GM21526 (cell line): ENCODE results near the gene DIP2A.

Experiments used
- ATAC-seq: cut with Tn5 transposase; IDR thresholded peaks from one replicate; pipeline ENCODE4 v1.9.1; 2021; ENCODE audit warnings: moderate library complexity; ENCODE audit not compliant: unreplicated experiment, low FRiP score

DIP2A gene

DNA sequence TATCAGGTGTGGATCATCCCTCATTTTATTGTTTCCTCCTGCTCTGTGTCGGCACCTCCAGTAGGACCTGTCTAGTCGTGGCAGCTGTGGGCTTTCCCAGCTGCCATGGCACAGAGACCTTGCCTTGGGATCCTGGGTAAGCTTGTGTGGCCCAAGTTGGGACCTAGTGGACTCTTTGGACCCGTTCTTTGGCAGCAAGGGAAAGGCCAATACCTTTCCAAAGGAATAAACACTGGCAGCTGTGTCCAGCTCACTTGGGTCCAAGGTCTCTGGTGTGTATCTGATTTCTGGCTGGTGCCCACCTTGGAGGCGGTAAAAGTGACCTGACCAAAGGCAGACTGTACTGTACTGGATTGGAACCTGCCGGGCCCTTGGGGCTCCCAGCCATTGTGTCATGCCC, 21.8 kb downstream of the DIP2A start:
- no peak for ATAC-seq

DNA sequence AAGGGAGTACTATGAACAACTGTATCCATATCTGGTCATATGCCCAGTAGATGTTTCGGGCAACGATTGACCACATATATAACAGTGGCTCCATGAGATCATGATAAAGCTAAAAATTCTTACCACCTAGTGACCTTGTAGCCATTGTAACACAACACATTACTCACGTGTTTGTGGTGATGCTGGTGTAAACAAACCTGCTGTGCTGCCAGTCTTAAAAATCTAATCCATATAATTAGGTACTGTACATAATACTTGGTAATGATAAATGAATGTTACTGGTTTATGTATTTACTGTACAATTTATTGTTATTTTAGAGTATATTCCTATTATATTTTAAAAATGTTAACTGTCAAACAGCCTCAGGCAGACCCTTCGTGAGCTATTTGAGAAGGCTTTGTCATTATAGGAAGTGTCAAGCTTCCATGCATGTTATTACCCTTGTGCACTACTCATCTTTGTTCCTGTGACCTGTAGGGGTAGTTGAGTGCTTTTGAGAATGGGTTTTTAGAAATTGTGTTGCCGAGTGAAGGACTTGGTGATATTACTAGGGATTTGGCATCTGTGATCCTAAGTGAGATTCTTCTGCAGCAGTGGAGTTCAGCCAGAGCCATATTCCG, 23.6 kb downstream of the DIP2A start:
- no peak for ATAC-seq

DNA sequence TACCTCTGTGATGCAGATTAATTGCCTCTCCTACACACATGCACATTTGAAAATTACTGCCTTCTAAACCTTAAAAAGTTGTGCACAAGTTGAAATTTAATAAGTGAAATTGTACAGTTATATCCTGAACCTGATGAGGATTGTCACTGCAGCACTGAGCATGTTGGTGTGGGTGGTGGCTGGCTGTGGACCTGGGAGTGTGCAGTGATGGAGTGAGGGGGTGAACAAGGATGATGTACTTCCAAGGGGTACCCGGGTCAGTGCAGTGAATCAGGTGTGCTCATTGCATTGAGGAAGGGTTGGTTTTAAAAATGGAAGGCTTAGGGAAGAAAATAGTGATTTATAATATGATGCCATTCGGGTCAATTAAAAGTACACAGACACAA, 24.1 kb downstream of the DIP2A start:
- no peak for ATAC-seq

DNA sequence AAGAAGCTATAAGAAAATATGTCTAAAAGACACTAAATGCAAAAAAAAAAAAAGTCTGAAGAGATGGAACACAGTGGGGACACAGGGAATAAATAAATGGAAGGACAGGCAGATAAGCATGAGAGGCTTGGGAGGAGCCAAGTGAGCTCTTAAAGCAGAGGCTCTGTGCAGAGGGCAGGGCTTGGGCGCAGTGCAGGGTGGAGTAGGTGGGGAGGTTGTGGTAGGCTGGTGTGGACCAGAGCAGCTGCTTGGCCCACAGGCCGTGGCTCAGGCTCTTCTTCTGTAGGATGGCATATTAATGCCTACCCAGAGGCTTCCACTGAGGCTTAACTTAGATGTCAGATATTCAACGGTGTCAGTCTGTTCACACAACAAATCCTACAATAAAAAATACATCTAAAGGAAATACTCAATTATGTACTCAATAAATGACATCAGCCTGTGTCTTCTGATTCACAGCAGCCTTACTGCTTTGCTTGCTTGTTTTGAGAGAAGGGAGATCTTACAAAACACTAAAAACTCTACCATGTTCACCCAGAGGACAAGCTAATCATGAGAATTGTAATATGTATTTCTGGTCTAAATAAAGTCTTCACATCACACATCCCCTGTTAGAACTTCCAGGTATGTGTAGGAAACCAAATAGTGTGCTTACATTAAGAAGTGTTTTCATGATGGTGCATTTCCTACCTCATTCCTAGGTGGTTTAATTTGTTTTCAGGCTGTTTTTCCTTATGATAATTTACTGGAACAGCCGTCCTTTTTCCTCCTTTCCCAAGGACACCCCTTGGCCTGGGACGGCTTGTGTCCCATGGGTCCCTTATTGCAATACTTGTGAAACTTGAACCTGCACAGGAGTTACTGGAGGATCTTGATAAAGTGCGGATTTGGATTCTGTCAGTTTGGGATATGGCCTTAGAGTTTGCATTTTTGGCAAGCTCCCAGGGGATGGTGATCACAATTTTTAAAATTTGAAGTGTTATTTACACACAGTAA, 24.9 kb downstream of the DIP2A start:
- no peak for ATAC-seq

DNA sequence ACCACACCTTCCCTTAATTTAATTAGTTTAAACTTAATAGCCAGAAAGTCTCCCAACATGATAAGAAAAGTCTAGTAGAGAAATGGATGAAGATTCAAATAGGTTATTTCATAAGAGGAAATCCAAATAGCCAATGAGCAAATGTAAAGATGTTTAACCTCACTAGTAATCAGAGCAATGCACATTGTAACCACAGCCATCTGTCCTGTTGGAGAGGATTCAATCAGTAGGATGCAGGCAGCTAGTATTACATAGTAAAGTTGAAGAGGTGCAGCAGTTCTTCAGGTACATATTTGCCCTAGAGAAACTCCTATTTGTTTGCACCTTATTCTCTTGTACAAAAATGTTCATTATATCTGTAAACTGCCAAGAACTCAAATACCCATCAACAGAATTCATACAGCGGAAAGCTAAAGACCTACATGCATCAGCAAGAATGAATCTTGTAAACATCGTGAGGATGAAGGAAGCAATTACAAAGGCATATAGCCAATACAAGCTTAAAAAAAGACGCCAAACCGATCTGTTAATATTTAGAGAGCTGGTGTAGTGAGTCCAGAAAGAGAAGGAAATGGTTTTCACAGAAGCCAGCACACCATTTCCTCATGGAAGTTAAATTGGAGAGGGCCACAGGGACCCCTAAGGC, 27.9 kb downstream of the DIP2A start:
- ATAC-seq = no peak

DNA sequence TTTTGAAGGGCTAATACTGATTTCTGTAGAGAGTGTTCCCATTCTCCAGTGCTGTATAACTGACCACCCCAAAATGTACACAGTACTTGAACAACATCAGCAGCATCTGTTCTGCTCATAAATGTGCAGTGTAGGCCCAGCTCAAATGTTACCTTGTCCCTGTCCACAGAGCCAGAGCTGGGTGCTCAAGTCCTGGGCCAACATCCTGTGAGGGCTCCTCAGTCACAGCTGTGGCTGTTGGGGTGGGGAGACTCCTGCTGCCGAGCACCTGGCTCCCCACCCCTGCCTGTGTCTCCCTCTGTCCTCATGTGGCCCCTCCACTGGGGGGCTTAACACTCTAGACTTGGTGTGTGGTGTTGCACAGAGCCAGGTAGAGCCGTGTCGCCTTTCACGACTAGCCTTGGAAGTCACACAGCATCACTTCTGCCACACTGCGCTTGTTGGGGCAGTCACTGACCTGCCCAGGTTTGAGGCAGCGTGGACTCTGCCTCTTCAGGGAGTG, 30.5 kb downstream of the DIP2A start:
- ATAC-seq = no peak

DNA sequence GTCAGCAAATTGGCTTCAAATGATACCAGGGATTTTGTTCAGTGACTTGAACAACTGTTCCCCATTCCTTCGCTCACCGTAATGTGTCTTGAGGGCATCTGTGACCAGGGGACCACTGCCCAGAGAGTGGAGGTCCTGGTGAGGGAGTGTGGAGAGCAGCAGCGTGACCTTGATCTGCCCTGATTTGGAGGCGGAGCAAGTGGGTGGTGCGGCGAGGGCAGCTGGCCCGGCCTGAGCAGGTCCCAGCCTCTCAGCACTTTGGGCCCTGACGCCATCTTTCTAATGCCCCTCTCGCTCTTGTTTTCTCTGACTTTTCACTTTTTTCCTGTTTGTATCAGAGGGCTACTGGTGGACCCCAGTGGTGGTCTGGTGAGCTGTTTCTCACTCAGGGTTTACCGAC, 31.1 kb downstream of the DIP2A start:
- ATAC-seq = no peak

DNA sequence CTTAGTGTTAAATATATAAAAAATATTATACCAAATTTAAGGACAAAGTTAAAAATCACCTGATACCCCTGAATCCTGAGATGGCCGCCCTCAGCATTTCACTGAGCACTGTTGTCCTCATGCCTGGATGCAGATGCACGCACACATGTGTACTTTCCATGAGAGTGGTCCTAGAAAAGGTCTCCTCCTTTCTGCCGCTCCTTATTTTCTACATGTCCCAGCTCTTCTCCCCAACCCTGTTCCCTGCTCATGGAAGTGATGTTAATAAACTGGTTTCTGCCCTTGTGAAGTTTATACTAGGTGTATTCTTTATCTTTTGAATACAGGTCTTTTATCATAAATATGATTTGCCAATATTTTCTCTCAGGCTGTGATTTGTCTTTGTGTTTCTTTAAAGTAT, 32.9 kb downstream of the DIP2A start:
- ATAC-seq = no peak

DNA sequence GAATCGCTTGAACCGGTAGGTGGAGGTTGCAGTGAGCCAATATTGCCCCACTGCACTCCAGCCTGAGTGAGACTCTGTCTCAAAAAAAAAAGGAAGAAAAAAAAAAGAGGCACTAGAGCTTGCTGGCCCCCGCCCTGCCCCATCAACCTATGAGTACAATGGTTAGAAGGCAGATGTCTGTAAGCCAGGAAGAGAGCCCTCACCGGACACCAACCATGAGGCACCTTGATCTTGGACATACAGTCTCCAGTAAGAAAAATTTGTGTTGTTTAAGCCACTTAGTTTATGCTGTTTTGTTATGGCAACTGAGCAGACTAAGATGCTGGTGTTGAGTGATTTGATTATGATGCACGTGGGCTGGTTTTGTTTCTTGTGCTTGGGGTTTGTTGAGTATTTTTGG, 34.2 kb downstream of the DIP2A start:
- ATAC-seq = no peak

DNA sequence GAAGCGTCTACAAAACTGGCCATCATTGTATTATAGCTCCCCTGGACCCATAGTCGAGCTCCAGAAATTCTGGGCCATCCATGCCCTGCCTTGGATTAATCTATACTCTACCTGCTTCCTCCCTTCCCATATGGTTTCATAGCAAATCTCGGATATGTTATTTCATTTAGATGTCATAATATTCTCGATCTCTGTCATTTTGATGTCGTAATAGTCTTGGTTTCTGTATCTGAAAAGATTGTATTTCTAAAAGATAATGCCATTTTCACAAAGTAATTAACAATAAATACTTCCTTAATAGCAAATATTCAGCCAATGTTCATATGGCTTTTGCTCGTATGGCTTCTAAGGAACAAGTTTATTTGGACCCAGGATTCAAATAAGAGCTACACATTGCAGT, 35.1 kb downstream of the DIP2A start:
- no peak for ATAC-seq

DNA sequence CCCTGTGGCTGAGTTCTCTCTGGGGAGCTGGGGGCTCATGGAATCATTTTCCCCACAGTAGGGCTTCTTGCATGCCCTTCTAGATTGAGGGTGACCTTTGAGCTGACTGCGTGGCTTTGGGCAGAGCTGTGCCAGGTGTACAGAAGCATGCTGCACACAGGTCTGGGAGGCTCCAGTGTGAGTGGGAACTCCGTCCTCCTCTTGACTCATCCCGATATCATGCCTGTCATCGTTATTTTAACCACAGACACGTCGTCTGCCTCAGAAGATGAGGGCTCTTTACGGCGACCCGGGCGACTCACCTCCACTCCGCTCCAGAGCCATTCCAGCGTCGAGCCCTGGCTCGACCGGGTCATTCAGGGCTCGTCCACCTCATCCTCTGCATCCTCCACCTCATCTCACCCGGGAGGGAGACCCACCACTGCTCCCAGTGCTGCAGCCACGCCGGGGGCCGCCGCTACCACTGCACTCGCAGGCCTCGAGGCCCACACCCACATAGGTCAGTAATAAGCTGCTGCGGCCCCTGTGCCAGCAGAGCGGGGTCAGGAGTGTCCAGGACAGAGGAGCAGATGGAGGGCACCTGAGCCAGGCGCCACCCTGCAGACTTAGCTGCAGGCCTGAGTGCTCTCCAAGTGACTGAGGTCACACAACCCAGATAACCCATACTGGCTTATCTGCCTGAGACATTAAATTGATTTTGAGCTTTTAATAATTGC, 39.8 kb downstream of the DIP2A start:
- ATAC-seq = no peak

DNA sequence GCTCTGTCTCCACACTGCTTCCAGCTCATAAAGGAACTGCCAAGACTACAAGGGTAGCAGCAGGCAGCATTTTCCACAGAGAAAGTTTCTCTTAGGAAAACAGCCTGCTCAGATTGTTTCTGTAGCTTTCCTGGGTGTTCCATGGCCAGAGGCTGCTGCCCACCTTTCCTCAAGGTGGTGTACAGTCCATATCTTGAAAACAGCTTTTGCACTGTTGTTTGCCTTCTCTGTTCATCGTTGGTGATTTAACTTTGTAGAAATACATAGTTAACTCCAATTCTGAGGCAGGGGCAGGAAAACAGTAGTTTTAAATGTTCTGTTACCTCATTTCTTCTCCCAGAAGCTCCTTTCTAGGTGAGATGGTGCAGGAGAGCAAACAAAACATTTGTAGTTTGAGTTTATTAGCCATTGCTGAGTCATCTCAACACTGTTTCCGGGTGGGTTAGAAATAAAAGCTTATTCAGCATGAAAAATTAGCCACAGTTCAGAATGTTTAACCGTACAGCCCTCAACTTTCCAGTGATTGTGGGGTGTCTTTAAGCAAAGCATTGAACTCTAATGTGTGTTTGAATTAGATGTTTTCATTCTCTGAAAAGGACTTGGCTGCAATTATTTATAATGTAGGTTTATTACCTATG, 41.7 kb downstream of the DIP2A start:
- no peak for ATAC-seq

DNA sequence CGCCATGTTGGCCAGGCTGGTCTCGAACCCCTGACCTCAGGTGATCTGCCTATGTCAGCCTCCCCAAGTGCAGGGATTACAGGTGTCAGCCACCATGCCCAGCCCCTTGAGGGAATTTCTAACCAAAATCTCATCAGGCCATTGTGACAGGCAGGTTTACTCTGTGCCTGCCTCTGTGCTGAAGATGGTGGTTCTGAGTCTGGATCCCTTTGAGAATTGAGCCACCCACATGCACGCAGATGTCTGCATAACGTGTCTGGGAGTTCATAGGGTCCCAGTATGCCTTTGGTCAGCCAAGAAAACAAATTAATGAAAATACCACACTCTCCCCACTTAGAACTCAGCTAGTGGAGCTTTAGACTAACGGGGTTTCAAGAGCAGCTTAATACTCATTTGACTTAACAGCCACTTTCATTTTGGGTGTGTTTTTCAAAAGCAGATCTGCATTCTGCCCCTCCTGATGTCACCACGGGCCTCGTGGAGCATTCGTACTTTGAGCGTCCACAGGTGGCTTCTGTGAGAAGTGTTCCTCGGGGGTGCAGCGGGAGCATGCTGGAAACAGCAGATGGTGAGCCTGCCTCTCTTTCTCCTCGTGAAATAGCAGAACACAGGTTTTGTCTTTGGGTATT, 45.3 kb downstream of the DIP2A start:
- ATAC-seq = peak; percentile 50

DNA sequence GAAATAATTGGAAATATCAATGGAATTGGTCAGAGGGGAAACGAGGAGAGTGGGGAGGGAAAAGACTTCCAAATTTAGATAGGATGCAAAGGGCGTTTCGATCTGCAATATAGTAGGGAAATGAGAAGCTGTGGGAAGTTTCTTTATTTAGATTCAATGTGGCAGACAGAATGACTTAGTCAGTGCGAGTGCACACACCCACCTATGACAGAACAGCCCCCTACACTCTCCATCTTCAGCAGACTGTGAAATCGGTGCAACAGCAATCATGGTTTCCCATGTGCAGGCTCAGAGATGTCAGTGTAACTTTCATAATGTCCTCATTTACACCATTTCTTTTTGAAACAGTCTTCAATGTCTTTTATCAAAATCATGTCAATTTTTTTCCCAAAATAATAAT, 46.0 kb downstream of the DIP2A start:
- ATAC-seq = peak; percentile 19

DNA sequence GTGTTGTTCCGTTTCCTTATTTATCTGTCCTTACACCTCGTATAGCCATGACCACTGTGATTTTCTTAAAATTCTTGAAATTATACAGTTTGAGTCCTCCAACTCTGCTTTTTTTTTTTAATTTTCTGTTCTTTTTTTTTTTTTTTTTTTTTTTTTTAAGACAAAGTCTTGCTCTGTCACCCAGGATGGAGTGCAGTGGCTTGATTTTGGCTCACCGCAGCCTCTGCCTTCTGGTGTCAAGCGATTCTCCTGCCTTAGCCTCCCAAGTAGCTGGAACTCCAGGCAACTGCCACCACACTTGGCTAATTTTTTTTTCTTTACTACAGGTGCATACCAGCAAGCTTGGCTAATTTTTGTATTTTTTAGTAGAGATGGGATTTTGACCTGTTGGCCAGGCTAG, 48.9 kb downstream of the DIP2A start:
- ATAC-seq = no peak

DNA sequence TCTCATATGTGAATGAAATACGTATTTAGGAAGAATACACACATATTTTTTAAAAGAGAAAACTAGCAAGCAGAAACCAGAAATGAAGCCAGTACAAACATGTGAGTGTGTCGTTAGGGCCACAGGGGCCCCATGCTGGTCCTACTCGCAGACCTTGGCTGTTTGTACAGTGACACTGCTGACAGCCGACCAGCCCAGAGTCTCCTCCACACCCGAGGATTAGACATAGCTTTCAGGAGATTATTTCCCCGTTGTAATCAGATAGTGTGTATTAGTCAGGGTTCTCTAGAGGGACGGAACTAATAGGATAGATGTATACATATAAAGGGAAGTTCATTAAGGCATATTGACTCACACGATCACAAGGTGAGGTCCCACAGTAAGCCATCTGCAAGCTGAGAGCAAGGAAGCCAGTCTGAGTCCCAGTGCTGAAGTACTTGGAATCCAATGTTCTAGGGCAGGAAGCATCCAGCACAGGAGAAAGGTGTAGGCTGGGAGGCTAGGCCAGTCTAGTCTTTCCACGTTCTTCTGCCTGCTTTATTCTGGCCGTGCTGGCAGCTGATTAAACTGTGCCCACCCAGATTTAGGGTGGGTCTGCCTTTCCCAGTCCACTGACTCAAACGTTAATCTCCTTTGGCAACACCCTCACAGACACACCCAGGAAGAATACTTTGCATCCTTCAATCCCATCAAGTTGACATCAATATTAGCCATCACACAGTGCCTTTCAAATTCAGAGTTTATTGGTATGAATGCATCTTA, 51.2 kb downstream of the DIP2A start:
- ATAC-seq = no peak

DNA sequence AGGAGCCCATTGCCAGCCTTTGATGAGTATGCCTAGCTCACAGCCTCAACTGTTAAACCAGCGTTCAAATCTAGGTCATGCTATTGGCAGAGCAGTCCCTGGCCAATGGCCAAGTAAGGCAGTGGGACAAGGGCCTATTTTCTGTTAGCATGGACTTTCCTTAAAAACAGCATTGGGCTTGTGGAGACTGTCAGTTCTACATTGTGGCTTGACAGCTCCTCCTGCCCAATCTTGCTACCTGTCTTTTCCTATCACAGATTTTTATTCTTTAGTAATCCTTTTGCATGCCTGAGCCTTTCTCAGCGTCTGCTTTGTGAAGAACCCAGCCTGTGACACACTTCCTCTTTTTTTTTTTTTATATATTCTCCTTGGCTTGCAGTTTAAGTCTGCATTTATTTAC, 56.4 kb downstream of the DIP2A start:
- ATAC-seq = no peak

DNA sequence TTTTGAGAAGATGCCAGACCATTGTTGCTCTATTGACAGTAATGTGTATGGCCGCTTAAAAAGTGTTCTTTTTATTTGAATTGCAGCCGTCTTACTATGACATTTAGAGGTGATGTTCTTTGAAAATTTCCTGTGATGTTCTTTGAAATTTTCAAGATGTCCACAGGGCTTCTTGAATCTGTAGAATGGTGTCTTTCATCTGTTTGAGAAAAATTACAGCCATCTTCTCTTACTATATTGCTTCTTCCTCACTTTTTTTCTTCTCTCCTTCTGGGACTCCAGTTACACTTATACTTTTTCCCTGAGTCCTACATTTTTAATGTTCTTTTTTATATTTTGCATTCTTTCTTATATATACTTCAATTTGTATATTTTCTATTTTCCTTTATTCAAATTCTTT, 57.4 kb downstream of the DIP2A start:
- no peak for ATAC-seq

DNA sequence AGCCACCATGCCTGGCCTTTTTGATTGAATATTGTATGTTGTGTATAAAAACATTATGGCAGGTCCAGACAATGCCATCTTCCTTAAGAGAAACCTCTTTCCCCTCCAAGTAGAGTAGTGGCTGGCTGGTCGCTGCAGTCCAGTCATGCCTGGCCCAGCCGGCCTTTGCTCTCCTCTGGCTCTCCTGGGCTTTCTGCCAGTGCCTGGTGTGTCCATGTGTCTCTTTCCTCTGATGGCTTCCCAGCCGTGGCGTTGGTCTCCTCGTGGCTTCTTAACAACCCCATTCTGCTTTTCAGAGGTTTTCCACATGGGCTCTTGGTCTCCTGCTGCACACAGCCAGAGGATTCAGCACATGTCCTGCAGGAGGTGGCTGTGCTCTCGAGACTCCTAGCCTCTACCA, 58.7 kb downstream of the DIP2A start:
- ATAC-seq = no peak
